Endothelial cell of umbilical vein (primary cell): ENCODE results near the gene ELAVL1. TPM values are rescaled to one million over a fixed set of nuclear protein-coding genes. Genes with fewer than 3 reads are reported as not detected.

Experiments used
- BruUV-seq: library from RNA; stranded (reverse); fragments of 400-500 nt; replicated peaks from 2 replicates; lab custom pipeline; 2021; lab: Mats Ljungman, UMichigan
- CTCF ChIA-PET: fragments of 300-600, 350-600 bp; sonication (Branson Sonifier 250); formaldehyde crosslinking; loops from one replicate; lab custom pipeline; 2021; ENCODE audit warnings: antibody characterized with exemption, inconsistent platforms; lab: Charles Lee
- POLR2A ChIA-PET: fragments of 300-600, 350-600 bp; sonication (Branson Sonifier 250); formaldehyde crosslinking; loops from one replicate; lab custom pipeline; 2021; ENCODE audit warnings: antibody characterized with exemption, inconsistent platforms; lab: Charles Lee
- DNase-seq: peaks from one replicate; pipeline ENCODE4 v3.0.0-alpha.2; 2011; ENCODE audit warnings: low read depth, low spot score
- FAIRE-seq: peaks from 2 replicates; lab custom pipeline; 2011; peaks lifted over from hg19 to GRCh38; lab: Jason Lieb, UNC
- H2AFZ ChIP-seq: 2 replicates; pipeline ENCODE4 v1.6.0; 2012; ENCODE audit warnings: low read depth, low read length, control low read depth, inconsistent platforms
- H3K27ac ChIP-seq: 2 replicates; pipeline ENCODE4 v1.5.1; 2011; ENCODE audit warnings: low read depth, mild to moderate bottlenecking, control low read depth, low read length, moderate library complexity; ENCODE audit not compliant: insufficient read depth
- H3K27me3 ChIP-seq, 2 experiments: 2 replicates each; pipeline versions ENCODE4 v1.6.0 to v1.6.1; 2011; ENCODE audit warnings: low read length in 2 of 2, mixed read lengths in 1 of 2; ENCODE audit not compliant: control insufficient read depth in 2 of 2, insufficient read depth in 2 of 2
- H3K36me3 ChIP-seq, 2 experiments: 2 replicates in 1 of 2; 3 replicates in 1 of 2; pipeline ENCODE4 v1.5.1; 2011; ENCODE audit warnings: low read length in 2 of 2, mild to moderate bottlenecking in 1 of 2, moderate library complexity in 1 of 2; ENCODE audit not compliant: control insufficient read depth in 2 of 2, insufficient read depth in 2 of 2; ENCODE audit errors: extremely low read depth in 1 of 2
- H3K4me1 ChIP-seq: 3 replicates; pipeline ENCODE4 v1.5.1; 2011; ENCODE audit warnings: mild to moderate bottlenecking, low read length; ENCODE audit not compliant: control insufficient read depth, insufficient read depth; ENCODE audit errors: extremely low read depth
- H3K4me2 ChIP-seq: 2 replicates; pipeline ENCODE4 v1.6.1; 2011; ENCODE audit warnings: low read length, control low read depth, mixed read lengths; ENCODE audit not compliant: insufficient read depth
- H3K4me3 ChIP-seq, 3 experiments: fragments of 200-600 bp in 1 of 3; sonication (generic), shearing (Covaris generic) in 1 of 3; replicated peaks in 1 of 3; 2 replicates each; pipeline ENCODE4 v1.5.1; 2011 to 2016; ENCODE audit warnings: control low read depth in 3 of 3, low read length in 3 of 3, mild to moderate bottlenecking in 2 of 3, inconsistent platforms in 1 of 3, low read depth in 1 of 3, moderate library complexity in 1 of 3; ENCODE audit not compliant: insufficient read depth in 1 of 3
- H3K79me2 ChIP-seq: 2 replicates; pipeline ENCODE4 v1.6.0; 2012; ENCODE audit warnings: low read length, inconsistent platforms; ENCODE audit not compliant: control insufficient read depth, insufficient read depth
- H3K9ac ChIP-seq: replicated peaks from 2 replicates; pipeline ENCODE3; 2011; ENCODE audit warnings: low read length, control low read depth; ENCODE audit not compliant: insufficient read depth; ENCODE audit errors: extremely low read depth
- H3K9me1 ChIP-seq: replicated peaks from 3 replicates; pipeline ENCODE4 v1.6.0; 2011; ENCODE audit warnings: mild to moderate bottlenecking, low read length; ENCODE audit not compliant: control insufficient read depth, insufficient read depth; ENCODE audit errors: extremely low read depth
- H3K9me3 ChIP-seq: replicated peaks from 2 replicates; pipeline ENCODE4 v1.5.1; 2012; ENCODE audit warnings: low read length, inconsistent platforms; ENCODE audit not compliant: control insufficient read depth, insufficient read depth
- H4K20me1 ChIP-seq: replicated peaks from 2 replicates; pipeline ENCODE3; 2011; ENCODE audit warnings: mild to moderate bottlenecking, low read length; ENCODE audit not compliant: control insufficient read depth, insufficient read depth; ENCODE audit errors: extremely low read depth
- EZH2 ChIP-seq: IDR thresholded peaks from 2 replicates; pipeline ENCODE4 v1.6.1; 2012; ENCODE audit warnings: borderline replicate concordance, low read depth, mild to moderate bottlenecking, moderate library complexity, low read length, inconsistent platforms; ENCODE audit not compliant: severe bottlenecking
- FOS ChIP-seq: IDR thresholded peaks from 2 replicates; pipeline ENCODE4 v1.6.1; 2011; ENCODE audit warnings: mild to moderate bottlenecking, low read length, moderate library complexity, borderline replicate concordance; ENCODE audit not compliant: insufficient read depth
- GATA2 ChIP-seq: IDR thresholded peaks from 2 replicates; pipeline ENCODE4 v1.7.0; 2011; ENCODE audit warnings: low read depth, mild to moderate bottlenecking, moderate library complexity, mixed read lengths, low read length; ENCODE audit not compliant: insufficient read length, insufficient read depth
- JUN ChIP-seq: IDR thresholded peaks from 2 replicates; pipeline ENCODE4 v1.6.1; 2011; ENCODE audit warnings: borderline replicate concordance, low read depth; ENCODE audit not compliant: insufficient read length, insufficient read depth
- MYC ChIP-seq: IDR thresholded peaks from one replicate; pipeline ENCODE4 v1.6.1; 2011; ENCODE audit warnings: mild to moderate bottlenecking, low read depth, low read length
- POLR2A ChIP-seq: IDR thresholded peaks from 2 replicates; pipeline ENCODE4 v1.6.1; 2012; ENCODE audit warnings: low read depth, mild to moderate bottlenecking, control low read depth, low read length
- POLR2AphosphoS5 ChIP-seq: IDR thresholded peaks from 2 replicates; pipeline ENCODE4 v1.6.1; 2012; ENCODE audit warnings: low read depth, mild to moderate bottlenecking, control low read depth, low read length, moderate library complexity; ENCODE audit not compliant: insufficient read depth
- dilution Hi-C: fragments of 300-500 bp; cut with MboI; formaldehyde crosslinking; loops from one replicate; pipeline ENCODE4 v1.15.0; 2019; ENCODE audit warnings: low sequenced_read_pairs; ENCODE audit not compliant: extremely low pct_ligation_motif_present
- intact Hi-C: fragments of 100-400 bp; cut with micrococcal nuclease; formaldehyde crosslinking; loops from one replicate; pipeline ENCODE4 v1.10.0; 2022
- polyA plus RNA-seq, 4 experiments: library from polyadenylated mRNA; depleted of rRNA in 3 of 4; stranded (reverse) in 3 of 4; unstranded in 1 of 4; fragments of >200 nt; gene quantifications; 2 replicates each; pipeline versions ENCODE4 v1.2.1 to v1.2.3, GENCODE V29; 2011 to 2012; ENCODE audit warnings: missing spikeins in 1 of 4
- total RNA-seq: library from RNA; stranded (reverse); gene quantifications from 2 replicates; pipeline ENCODE4 v1.2.3, GENCODE V29; 2021
- TF ChIP-seq, protein P1 (sequence below), 2 donors: IDR thresholded peaks; 1 replicate in 1 of 2; 2 replicates in 1 of 2; pipeline ENCODE4 v1.5.1; 2011; ENCODE audit warnings: low read length in 2 of 2, mild to moderate bottlenecking in 2 of 2, moderate library complexity in 2 of 2, control low read depth in 1 of 2, inconsistent platforms in 1 of 2, low read depth in 1 of 2; ENCODE audit not compliant: insufficient read depth in 1 of 2; ENCODE audit errors: extremely low read depth in 1 of 2
- TF ChIP-seq, protein P2 (sequence below): IDR thresholded peaks from 2 replicates; pipeline ENCODE4 v1.6.1; 2011; ENCODE audit not compliant: insufficient read depth, insufficient read length

Gene ELAVL1
- total and polyA plus RNA-seq, 2 donors (not counting 3 experiments of a cell fraction or from before 2014, with no cell fraction given): 46.8 to 134 TPM

DNA sequence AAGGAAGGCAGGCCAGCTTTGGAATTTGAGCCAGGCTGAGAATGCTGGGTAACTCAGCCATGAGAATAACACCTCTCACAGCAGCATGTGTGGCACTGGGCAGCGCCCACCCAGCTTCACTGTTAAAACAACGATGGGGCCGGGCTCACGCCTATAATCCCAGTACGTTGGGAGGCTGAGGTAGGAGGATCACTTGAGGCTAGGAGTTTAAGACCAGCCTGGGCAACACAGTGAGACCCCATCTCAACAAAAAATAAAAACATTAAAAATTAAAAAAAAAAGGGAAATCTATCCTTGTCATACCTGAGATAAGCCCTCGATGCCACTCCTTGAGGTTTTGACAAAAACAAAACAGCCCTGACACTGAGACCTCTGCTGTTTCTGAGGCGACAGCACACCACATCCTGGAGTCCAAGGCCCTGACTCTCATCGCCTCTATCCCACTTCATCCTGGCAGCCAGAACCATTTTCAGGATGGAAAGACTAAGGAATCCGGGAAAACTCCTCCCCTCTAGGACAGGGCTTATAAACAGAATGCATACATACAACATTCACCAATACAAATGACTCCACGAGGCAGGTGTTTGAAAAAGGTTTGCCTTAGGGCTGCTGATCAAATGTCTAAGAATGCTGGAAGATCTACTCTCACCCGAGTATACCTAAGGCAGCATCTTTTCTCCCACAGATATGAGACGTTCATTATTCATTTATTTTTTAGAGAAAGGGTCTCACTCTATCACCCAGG, 39.3 kb downstream of the ELAVL1 start:
- no peaks in the 10 kb centered on the region for H3K4me1 ChIP-seq
- H3K27ac ChIP-seq: no peak overlapping the region
- POLR2A ChIA-PET: no interaction called here
- dilution Hi-C loops: no loop called here
- FAIRE-seq: no peak
- peaks cover 27 to 46% of the 10 kb centered on the region in 2 experiments for H3K36me3 ChIP-seq
- H3K9me1 ChIP-seq: no peaks in the 10 kb centered on the region
- intact Hi-C loops: no loop called here
- no peak overlapping the region for H2AFZ ChIP-seq
- H3K9me3 ChIP-seq: no peaks in the 10 kb centered on the region
- no peak overlapping the region for H3K9ac ChIP-seq
- TF ChIP-seq POLR2AphosphoS5 (no peak), MYC (no peak), GATA2 (no peak), EZH2 (no peak), FOS (no peak), POLR2A (no peak), JUN (no peak)
- TF ChIP-seq, protein P1, sequence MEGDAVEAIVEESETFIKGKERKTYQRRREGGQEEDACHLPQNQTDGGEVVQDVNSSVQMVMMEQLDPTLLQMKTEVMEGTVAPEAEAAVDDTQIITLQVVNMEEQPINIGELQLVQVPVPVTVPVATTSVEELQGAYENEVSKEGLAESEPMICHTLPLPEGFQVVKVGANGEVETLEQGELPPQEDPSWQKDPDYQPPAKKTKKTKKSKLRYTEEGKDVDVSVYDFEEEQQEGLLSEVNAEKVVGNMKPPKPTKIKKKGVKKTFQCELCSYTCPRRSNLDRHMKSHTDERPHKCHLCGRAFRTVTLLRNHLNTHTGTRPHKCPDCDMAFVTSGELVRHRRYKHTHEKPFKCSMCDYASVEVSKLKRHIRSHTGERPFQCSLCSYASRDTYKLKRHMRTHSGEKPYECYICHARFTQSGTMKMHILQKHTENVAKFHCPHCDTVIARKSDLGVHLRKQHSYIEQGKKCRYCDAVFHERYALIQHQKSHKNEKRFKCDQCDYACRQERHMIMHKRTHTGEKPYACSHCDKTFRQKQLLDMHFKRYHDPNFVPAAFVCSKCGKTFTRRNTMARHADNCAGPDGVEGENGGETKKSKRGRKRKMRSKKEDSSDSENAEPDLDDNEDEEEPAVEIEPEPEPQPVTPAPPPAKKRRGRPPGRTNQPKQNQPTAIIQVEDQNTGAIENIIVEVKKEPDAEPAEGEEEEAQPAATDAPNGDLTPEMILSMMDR (IDR thresholded peaks at IDR 0.05; ENCODE audit: extremely low read depth in 1 of 2, insufficient read depth in 1 of 2, low read depth in 1 of 2, low read length in 2 of 2): no peak
- TF ChIP-seq, protein P2, sequence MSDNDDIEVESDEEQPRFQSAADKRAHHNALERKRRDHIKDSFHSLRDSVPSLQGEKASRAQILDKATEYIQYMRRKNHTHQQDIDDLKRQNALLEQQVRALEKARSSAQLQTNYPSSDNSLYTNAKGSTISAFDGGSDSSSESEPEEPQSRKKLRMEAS: no peak
- H3K4me3 ChIP-seq: no peak overlapping the region
- BruUV-seq: no TSS peak
- H3K79me2 ChIP-seq: no peaks in the 10 kb centered on the region
- CTCF ChIA-PET: interaction anchor here (1.5 kb wide), 1 partner anchor 22 kb away, joined by 5 read pairs; no protein-coding TSS in a partner anchor
- H3K4me2 ChIP-seq: no peak overlapping the region
- H4K20me1 ChIP-seq: no peaks in the 10 kb centered on the region
- no peaks in the 10 kb centered on the region for H3K27me3 ChIP-seq
- no peak for DNase-seq
